Body of pancreas (tissue), 4 donors: ENCODE measurements around the gene VGF. TPM values are rescaled to one million over a fixed set of nuclear protein-coding genes. Genes with fewer than 3 reads are reported as not detected.

Experiments
- ATAC-seq: fragments of 150-250 bp; one replicate; pipeline ENCODE4 v1.9.1; 2016
- DNase-seq, 4 donors: peaks; one replicate each; pipeline ENCODE4 v3.0.0-alpha.2; 2019
- H3K27ac ChIP-seq, 4 donors: fragments of 200-600 bp; sonication (generic); 1 replicate in 3 of 4; 2 replicates in 1 of 4; pipeline versions ENCODE4 v1.5.1 to v1.6.1; 2016 to 2019; ENCODE audit warnings: mild to moderate bottlenecking in 1 of 4, mixed read lengths in 1 of 4, moderate library complexity in 1 of 4
- H3K27me3 ChIP-seq, 2 donors: fragments of 200-600 bp; sonication (generic); one replicate each; pipeline ENCODE4 v1.6.0; 2016; ENCODE audit warnings: mild to moderate bottlenecking in 1 of 2
- H3K36me3 ChIP-seq, 2 donors: fragments of 200-600 bp; sonication (generic); replicated peaks in 1 of 2; 2 replicates each; pipeline ENCODE4 v1.5.1; 2016; ENCODE audit warnings: low read depth in 2 of 2; ENCODE audit not compliant: insufficient read depth in 1 of 2
- H3K4me1 ChIP-seq: fragments of 200-600 bp; sonication (generic); one replicate; pipeline ENCODE4 v1.6.0; 2016
- H3K4me3 ChIP-seq, 2 donors: fragments of 200-600 bp; sonication (generic); 1 replicate in 1 of 2; 2 replicates in 1 of 2; pipeline ENCODE4 v1.5.1; 2016 to 2019
- H3K9me3 ChIP-seq, 3 donors: fragments of 200-600 bp; sonication (generic); 1 replicate in 2 of 3; 2 replicates in 1 of 3; pipeline ENCODE4 v1.5.1; 2016
- POLR2A ChIP-seq, 3 donors: fragments of 450-650 bp; IDR thresholded peaks; one replicate each; pipeline ENCODE4 v1.6.1; 2016; ENCODE audit warnings: antibody characterized with exemption in 3 of 3, mild to moderate bottlenecking in 2 of 3
- WGBS, 2 donors: methylation state at CpG; one replicate each; pipeline ENCODE4 v1.1.5; 2017; 5-methylcytosine and 5-hydroxymethylcytosine counted together
- intact Hi-C: fragments of 100-400 bp; cut with DNase I; formaldehyde crosslinking; loops from one replicate; pipeline ENCODE4 v1.15.1; 2023
- total RNA-seq, 2 donors: library from RNA; depleted of rRNA; stranded (reverse); fragments of >200 nt; gene quantifications; one replicate each; pipeline ENCODE4 v1.1.0, GENCODE V29; 2016
- TF ChIP-seq, protein P1 (sequence below), 7 experiments: fragments of 450-650 bp in 4 of 7; fragments of 200-600 bp in 3 of 7; sonication (generic) in 3 of 7; IDR thresholded peaks; one replicate each; pipeline ENCODE4 v1.5.1; 2016 to 2019; ENCODE audit warnings: antibody characterized with exemption in 7 of 7

Gene VGF
- total RNA-seq, 2 donors from 2014 or later = 3.0 to 4.9 TPM

GRCh38 chr7:101186194-101186593, 20.8 kb upstream of the VGF start:
- TF ChIP-seq POLR2A (IDR thresholded peaks at IDR 0.05) = no peak
- TF ChIP-seq, protein P1, sequence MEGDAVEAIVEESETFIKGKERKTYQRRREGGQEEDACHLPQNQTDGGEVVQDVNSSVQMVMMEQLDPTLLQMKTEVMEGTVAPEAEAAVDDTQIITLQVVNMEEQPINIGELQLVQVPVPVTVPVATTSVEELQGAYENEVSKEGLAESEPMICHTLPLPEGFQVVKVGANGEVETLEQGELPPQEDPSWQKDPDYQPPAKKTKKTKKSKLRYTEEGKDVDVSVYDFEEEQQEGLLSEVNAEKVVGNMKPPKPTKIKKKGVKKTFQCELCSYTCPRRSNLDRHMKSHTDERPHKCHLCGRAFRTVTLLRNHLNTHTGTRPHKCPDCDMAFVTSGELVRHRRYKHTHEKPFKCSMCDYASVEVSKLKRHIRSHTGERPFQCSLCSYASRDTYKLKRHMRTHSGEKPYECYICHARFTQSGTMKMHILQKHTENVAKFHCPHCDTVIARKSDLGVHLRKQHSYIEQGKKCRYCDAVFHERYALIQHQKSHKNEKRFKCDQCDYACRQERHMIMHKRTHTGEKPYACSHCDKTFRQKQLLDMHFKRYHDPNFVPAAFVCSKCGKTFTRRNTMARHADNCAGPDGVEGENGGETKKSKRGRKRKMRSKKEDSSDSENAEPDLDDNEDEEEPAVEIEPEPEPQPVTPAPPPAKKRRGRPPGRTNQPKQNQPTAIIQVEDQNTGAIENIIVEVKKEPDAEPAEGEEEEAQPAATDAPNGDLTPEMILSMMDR (IDR thresholded peaks at IDR 0.05) = no peak
- Histone ChIP-seq H3K9me3 (no peaks in the 10 kb centered on the region), H3K4me3 (no peak overlapping the region), H3K4me1 (no peaks in the 10 kb centered on the region), H3K27me3 (peaks cover 0 to 3% of the 10 kb centered on the region in 2 donors), H3K36me3 (no peaks in the 10 kb centered on the region), H3K27ac (no peak overlapping the region)
- DNase-seq (no peak), ATAC-seq (no peak)
- intact Hi-C loops = no loop called here
- 38 to 52% methylated on average over 6 of the region's 6 CpGs for WGBS, 2 donors

GRCh38 chr7:101185258-101185839, 20.0 kb upstream of the VGF start:
- no peaks in the 10 kb centered on the region for H3K36me3 ChIP-seq
- no peaks in the 10 kb centered on the region for H3K9me3 ChIP-seq
- intact Hi-C loops = no loop called here
- peaks cover 0 to 10% of the 10 kb centered on the region in 2 donors for H3K27me3 ChIP-seq
- H3K27ac ChIP-seq = no peak overlapping the region
- 49 to 52% methylated on average over 5 of the region's 5 CpGs for WGBS, 2 donors
- DNase-seq = no peak
- H3K4me1 ChIP-seq = peaks cover under 1% of the 10 kb centered on the region
- no peak for TF ChIP-seq POLR2A (IDR thresholded peaks at IDR 0.05)
- TF ChIP-seq, protein P1 (IDR thresholded peaks at IDR 0.05) = no peak
- no peak for ATAC-seq
- no peak overlapping the region for H3K4me3 ChIP-seq

DNA sequence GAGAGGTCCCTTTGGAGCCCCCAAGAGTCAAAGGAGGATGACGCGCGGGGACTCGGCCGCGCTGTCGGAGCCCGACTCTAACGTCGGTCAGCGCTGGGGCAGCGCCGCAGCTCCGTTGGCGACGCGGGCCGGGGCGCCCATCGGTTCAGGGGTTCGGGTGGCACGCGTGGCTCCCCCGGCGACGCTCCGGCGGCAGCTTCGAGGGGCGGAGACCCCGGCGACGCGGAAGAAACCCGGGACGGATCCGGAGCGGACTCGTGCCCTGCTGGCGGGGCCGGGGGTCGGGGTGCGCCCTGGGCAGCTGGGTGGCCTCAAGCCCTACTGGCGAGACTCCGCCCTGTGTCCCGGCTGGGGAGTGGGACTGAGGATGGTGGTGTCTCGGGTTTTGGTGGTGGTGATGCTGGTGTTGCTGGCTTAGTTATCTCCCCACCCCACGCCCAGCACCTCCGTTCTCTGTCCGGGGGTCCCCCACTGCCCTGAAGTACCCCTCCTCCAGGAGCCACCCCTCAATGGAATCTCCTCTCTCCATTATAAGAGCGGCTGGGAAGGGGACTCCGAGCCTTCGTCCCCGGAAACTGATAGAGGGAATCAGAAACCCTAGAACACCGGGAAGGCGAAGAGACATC, 14.9 kb upstream of the VGF start, which contains the start of gene NAT16:
NAT16 (minus strand) TSS at position 164 of the 626 bp plus-strand sequence. CDS start 5,486 bp downstream, outside the sequence.
- no peak for TF ChIP-seq POLR2A (IDR thresholded peaks at IDR 0.05)
- TF ChIP-seq, protein P1 (IDR thresholded peaks at IDR 0.05) = no peak
- H3K27me3 ChIP-seq = peaks cover 0 to 50% of the 10 kb centered on the region in 2 donors
- ATAC-seq (no peak), DNase-seq (no peak)
- H3K4me1 ChIP-seq = peaks cover 15% of the 10 kb centered on the region
- no peak within 1 kb of the TSS for H3K4me3 ChIP-seq
- WGBS, 2 donors = 9 to 21% methylated on average over 9 to 33 of the region's 56 CpGs
- no peaks in the 10 kb centered on the region for H3K9me3 ChIP-seq
- intact Hi-C loops = no loop called here
- no peaks in the 10 kb centered on the region for H3K36me3 ChIP-seq
- H3K27ac ChIP-seq = no peak within 1 kb of the TSS

DNA sequence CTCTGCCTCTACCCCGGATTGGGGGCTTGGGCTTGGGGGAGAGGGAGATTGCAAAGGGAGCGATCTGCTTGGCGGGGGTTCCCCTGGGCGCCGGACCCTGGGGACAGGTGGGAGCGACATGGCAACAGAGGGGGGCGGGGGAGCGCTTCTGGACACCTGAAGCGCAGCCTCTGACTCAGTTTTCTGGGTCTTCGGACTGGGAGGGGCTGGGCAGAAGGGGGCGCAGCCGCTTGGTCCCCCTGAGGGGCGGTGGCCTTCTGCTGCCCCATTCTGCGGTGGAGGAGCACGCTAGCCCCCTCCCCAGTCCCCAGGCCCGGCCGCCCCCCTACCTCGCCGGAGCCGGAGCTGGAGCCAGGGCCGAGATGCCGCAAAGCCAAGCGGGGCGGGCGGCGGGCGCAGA, 14.3 kb upstream of the VGF start:
- H3K27me3 ChIP-seq = peaks cover 0 to 54% of the 10 kb centered on the region in 2 donors
- H3K4me3 ChIP-seq = no peak overlapping the region
- DNase-seq (no peak), ATAC-seq (no peak)
- 0 to 3% methylated on average over 2 to 22 of the region's 27 CpGs for WGBS, 2 donors
- H3K36me3 ChIP-seq = no peaks in the 10 kb centered on the region
- TF ChIP-seq POLR2A (IDR thresholded peaks at IDR 0.05) = no peak
- TF ChIP-seq, protein P1 (IDR thresholded peaks at IDR 0.05) = no peak
- H3K9me3 ChIP-seq = no peaks in the 10 kb centered on the region
- intact Hi-C loops = no loop called here
- no peak overlapping the region for H3K27ac ChIP-seq
- H3K4me1 ChIP-seq = peaks cover 15% of the 10 kb centered on the region
